ENCODE measurements around the gene AMFR. TPM values are rescaled to one million over a fixed set of nuclear protein-coding genes. Genes with fewer than 3 reads are reported as not detected.

The AMFR gene
- total RNA-seq, 3 donors from 2014 or later (not counting 1 experiment from before 2014, with no cell fraction given), result 58.4 to 87.1 (median 71.7) TPM

DNA sequence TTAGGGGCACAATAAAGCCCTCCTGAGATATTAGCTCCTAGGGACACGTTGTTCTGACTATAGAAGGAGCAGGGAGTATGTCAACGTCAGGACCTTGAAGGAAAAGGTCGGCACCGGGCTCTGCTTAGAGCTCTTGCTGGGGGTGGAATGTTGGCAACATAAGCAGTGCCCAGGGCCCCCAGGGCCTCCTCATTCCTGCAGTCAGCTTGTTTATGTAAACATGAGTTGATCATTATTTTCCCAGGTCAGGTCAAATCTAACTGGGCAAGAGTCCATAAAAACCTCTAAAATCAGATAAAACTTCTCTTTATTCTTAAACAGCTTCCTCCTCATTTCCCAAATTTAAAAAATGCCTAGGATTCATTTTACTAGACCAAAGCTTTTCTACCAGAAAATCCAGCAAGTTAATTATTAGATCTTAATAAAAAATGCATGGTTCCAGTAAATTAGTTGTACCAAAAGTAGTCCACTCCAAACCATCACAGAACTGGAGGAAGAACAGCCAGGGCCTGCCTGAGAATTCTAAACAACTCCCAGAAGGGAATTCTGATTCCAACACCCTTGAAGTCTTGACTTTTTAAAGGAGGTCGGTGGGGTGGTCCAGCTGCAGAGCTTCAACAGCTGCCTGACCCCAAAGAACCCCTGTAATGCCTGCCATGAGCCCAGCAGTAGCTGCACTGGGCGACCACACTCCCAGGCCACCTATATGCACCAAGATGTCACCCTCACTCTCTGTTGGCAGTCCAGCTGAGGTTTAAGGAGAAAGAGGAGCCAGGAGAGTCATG is 54.3 kb downstream of the AMFR start:
- H3K4me1 Mint-ChIP-seq, result peaks cover 6 to 12% of the 10 kb centered on the region in 2 donors
- intact Hi-C loops (cut with micrococcal nuclease), result no loop called here
- H3K4me3 ChIP-seq (ENCODE audit: low read length), result no peak overlapping the region
- no peak overlapping the region for H3K27ac ChIP-seq (ENCODE audit: low read length)
- no peak overlapping the region for H3K4me3 Mint-ChIP-seq
- H3K36me3 Mint-ChIP-seq, result no peaks in the 10 kb centered on the region
- no peak overlapping the region for H3K27ac Mint-ChIP-seq
- H3K27me3 Mint-ChIP-seq (ENCODE audit: low read depth in 2 of 2), result no peaks in the 10 kb centered on the region
- H3K27me3 ChIP-seq (ENCODE audit: control insufficient read depth, insufficient read depth, low read length), result no peaks in the 10 kb centered on the region
- 95% methylated on average over 6 of the region's 6 CpGs for WGBS (ENCODE audit: insufficient coverage)
- no peaks in the 10 kb centered on the region for H3K9me3 Mint-ChIP-seq
- DNase-seq (no peak), ATAC-seq (no peak)
- no peaks in the 10 kb centered on the region for H3K4me1 ChIP-seq (ENCODE audit: control insufficient read depth, insufficient read depth, low read length)
- peaks cover 32% of the 10 kb centered on the region for H3K36me3 ChIP-seq (ENCODE audit: control insufficient read depth, insufficient read depth, low read length)
- TF ChIP-seq, protein P1, sequence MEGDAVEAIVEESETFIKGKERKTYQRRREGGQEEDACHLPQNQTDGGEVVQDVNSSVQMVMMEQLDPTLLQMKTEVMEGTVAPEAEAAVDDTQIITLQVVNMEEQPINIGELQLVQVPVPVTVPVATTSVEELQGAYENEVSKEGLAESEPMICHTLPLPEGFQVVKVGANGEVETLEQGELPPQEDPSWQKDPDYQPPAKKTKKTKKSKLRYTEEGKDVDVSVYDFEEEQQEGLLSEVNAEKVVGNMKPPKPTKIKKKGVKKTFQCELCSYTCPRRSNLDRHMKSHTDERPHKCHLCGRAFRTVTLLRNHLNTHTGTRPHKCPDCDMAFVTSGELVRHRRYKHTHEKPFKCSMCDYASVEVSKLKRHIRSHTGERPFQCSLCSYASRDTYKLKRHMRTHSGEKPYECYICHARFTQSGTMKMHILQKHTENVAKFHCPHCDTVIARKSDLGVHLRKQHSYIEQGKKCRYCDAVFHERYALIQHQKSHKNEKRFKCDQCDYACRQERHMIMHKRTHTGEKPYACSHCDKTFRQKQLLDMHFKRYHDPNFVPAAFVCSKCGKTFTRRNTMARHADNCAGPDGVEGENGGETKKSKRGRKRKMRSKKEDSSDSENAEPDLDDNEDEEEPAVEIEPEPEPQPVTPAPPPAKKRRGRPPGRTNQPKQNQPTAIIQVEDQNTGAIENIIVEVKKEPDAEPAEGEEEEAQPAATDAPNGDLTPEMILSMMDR (IDR thresholded peaks at IDR 0.05), result no peak
- H3K9me3 ChIP-seq (ENCODE audit: control insufficient read depth, insufficient read depth, low read length), result no peaks in the 10 kb centered on the region

DNA sequence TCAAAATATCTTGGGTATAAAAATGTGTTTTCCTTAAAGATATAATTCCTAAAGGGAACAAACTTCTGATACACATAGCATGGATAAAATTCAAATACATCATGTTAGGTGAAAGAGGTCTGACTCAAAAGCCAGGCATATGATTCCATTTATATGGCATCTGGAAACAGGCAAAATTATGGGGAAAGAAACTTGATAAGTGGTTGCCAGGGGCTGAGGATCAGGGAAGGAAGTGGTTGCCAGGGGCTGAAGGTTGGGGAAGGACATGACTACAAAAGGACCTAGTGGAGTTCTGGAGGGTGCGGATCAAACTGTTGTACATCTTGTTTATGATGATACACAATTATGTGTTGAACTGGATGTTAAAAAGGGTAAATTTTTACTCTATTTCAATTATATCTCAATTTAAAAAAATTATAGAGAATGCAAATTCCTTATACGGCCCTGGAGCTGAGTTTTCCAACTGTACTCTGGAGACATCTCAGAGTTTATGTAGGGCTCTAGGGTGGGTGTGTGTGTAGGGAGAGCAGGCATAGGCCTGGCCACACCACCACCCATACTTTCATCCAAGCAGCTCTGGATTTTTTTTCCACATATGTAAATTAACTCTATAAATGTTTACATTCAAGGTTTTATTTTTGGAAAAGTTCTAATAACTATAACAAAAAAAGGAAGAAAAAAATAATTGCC is 55.0 kb downstream of the AMFR start:
- TF ChIP-seq, protein P1 (IDR thresholded peaks at IDR 0.05), result no peak
- Histone ChIP-seq H3K36me3 (ENCODE audit: control insufficient read depth, insufficient read depth, low read length) (peaks cover 33% of the 10 kb centered on the region), H3K9me3 (ENCODE audit: control insufficient read depth, insufficient read depth, low read length) (no peaks in the 10 kb centered on the region), H3K4me1 (ENCODE audit: control insufficient read depth, insufficient read depth, low read length) (no peaks in the 10 kb centered on the region), H3K27ac (ENCODE audit: low read length) (no peak overlapping the region), H3K27me3 (ENCODE audit: control insufficient read depth, insufficient read depth, low read length) (no peaks in the 10 kb centered on the region), H3K4me3 (ENCODE audit: low read length) (no peak overlapping the region)
- H3K4me1 Mint-ChIP-seq, result peaks cover 6 to 12% of the 10 kb centered on the region in 2 donors
- WGBS (ENCODE audit: insufficient coverage), result 100% methylated on average over 1 of the region's 2 CpGs
- DNase-seq (no peak), ATAC-seq (no peak)
- no peaks in the 10 kb centered on the region for H3K27me3 Mint-ChIP-seq (ENCODE audit: low read depth in 2 of 2)
- H3K36me3 Mint-ChIP-seq, result no peaks in the 10 kb centered on the region
- no peak overlapping the region for H3K27ac Mint-ChIP-seq
- H3K4me3 Mint-ChIP-seq, result no peak overlapping the region
- no peaks in the 10 kb centered on the region for H3K9me3 Mint-ChIP-seq
- intact Hi-C loops (cut with micrococcal nuclease), result no loop called here

DNA sequence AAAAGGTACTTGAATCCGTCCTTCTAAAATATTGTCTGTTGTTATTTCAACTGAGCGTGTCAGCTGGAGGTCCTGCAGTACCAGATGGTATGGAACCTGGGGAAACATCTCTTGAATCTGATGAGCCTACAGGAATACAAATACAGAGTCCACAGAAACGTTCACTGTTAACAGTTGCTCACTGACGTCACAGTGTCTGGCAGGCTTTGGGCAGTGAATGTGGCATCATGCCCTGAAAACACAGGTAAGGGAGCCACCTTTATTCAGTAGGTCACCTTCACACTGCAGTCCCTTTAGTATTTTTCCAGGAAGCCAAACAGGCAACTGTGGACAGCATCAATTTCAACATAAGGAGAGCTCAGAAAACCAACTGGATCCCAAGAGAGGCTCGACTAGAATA is 56.1 kb downstream of the AMFR start:
- no peak for DNase-seq
- no peaks in the 10 kb centered on the region for H3K4me1 ChIP-seq (ENCODE audit: control insufficient read depth, insufficient read depth, low read length)
- TF ChIP-seq, protein P1 (IDR thresholded peaks at IDR 0.05), result no peak
- no peak for ATAC-seq
- no peaks in the 10 kb centered on the region for H3K9me3 ChIP-seq (ENCODE audit: control insufficient read depth, insufficient read depth, low read length)
- no peak overlapping the region for H3K27ac ChIP-seq (ENCODE audit: low read length)
- intact Hi-C loops (cut with micrococcal nuclease), result no loop called here
- H3K4me3 ChIP-seq (ENCODE audit: low read length), result no peak overlapping the region
- WGBS (ENCODE audit: insufficient coverage), result 96% methylated on average over 5 of the region's 5 CpGs
- H3K27me3 ChIP-seq (ENCODE audit: control insufficient read depth, insufficient read depth, low read length), result no peaks in the 10 kb centered on the region
- no peak overlapping the region for H3K4me3 Mint-ChIP-seq
- H3K36me3 ChIP-seq (ENCODE audit: control insufficient read depth, insufficient read depth, low read length), result peaks cover 34% of the 10 kb centered on the region
- no peaks in the 10 kb centered on the region for H3K27me3 Mint-ChIP-seq (ENCODE audit: low read depth in 2 of 2)
- H3K9me3 Mint-ChIP-seq, result no peaks in the 10 kb centered on the region
- H3K4me1 Mint-ChIP-seq, result peaks cover 6 to 12% of the 10 kb centered on the region in 2 donors
- H3K27ac Mint-ChIP-seq, result no peak overlapping the region
- H3K36me3 Mint-ChIP-seq, result no peaks in the 10 kb centered on the region
